ENCODE results near the gene NELL1. TPM values are rescaled to one million over a fixed set of nuclear protein-coding genes. Genes with fewer than 3 reads are reported as not detected.

The NELL1 gene
- 5.4 TPM for total RNA-seq
- 0.37 TPM for polyA plus RNA-seq

DNA sequence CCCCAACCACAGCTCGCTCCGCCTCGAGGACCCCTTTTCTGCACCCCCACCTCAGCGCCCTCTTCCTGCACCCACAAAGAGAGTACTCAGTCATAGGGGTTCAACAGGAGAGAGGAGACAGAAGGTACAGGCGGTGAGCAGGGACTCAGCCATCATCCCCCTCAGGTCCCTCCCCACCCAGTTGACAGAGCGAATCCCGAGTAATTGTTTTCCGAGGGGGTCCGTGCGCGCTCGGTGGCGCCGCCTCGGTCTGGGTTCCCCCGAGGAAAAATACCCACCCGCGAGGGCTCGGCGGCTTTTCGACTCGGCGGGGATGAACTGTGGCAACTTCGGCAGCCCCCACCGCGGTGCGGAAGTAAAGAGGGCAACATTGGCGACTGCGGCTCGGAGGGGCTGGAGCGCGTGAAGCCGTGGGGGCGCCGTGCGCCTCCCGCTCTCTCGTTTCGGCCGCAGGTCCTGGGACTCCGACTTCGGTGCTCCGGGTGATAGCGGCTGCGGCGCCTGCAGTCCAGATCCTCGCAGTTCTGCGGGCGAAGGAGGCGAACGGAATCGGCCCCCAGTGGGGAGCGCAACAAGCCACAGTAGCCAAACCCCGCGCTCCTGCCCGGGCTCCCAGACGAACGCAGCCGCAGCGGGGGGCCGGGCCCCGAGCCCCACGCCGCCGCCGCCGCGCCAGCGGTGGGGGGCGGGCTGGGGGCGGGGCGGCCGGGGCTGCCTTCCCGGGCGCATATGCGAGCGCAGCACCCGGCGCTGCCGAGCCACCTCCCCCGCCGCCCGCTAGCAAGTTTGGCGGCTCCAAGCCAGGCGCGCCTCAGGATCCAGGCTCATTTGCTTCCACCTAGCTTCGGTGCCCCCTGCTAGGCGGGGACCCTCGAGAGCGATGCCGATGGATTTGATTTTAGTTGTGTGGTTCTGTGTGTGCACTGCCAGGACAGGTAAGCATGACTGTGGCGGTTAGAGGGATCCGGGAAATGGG lies at the start of gene NELL1:
NELL1 (plus strand) TSS at position 743 of the 976 bp plus-strand sequence.
- no peak for DNase-seq (ENCODE audit: extremely low spot score)
- under 1% methylated on average over 93 of the region's 93 CpGs for WGBS
- Histone ChIP-seq H3K4me1 (ENCODE audit: insufficient read depth) (no peaks in the 10 kb centered on the region), H3K27ac (ENCODE audit: low read depth) (no peak within 1 kb of the TSS), H3K36me3 (ENCODE audit: insufficient read depth) (no peaks in the 10 kb centered on the region), H3K4me3 (ENCODE audit: low read depth, low read length) (peak within 1 kb of the TSS; percentile 25)

DNA sequence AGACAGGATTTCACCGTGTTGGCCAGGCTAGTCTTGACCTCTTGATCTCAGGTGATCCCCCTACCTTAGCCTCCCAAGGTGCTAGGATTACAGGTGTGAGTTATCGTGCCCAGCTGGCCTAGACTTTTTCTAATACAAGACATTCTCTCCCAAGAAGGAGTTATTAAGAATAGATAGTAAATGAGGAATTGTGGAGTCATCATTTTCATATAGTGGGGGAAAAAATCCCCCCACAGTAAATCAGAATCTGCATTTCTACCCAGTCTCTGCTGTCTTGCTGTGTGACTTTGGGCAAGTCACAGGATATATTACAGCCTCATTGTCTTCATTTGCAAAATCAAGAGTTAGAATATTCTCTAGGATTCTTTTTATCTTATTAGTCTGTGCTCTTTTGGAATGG lies 48.4 kb upstream of the NELL1 start:
- no peak overlapping the region for H3K4me3 ChIP-seq (ENCODE audit: low read depth, low read length)
- H3K4me1 ChIP-seq (ENCODE audit: insufficient read depth) = peaks cover 1% of the 10 kb centered on the region
- H3K27ac ChIP-seq (ENCODE audit: low read depth) = no peak overlapping the region
- no peak for DNase-seq (ENCODE audit: extremely low spot score)
- WGBS = 70% methylated on average over 2 of the region's 2 CpGs
- H3K36me3 ChIP-seq (ENCODE audit: insufficient read depth) = no peaks in the 10 kb centered on the region

DNA sequence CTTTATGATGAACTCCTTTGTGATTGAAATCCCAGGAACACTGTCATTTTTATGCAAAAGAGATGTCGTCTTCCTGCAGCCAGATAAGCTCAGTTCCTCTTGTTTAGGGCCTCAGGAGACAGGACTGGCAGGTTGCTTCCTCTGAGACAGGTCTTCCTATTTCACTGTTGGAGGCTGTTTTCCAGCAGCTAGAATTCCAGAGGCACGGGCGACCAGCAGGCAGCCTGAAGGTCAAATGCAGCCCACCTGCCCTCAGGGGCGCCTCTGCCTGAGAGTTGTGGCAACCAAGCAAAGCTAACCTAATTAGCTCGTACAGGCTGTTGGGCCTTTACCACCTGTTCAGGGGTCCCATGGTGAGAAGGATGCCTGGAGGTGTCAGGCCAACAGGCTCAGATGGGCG lies 47.7 kb upstream of the NELL1 start:
- WGBS = 33% methylated on average over 6 of the region's 6 CpGs
- no peak for DNase-seq (ENCODE audit: extremely low spot score)
- Histone ChIP-seq H3K4me1 (ENCODE audit: insufficient read depth) (peaks cover 1% of the 10 kb centered on the region), H3K27ac (ENCODE audit: low read depth) (no peak overlapping the region), H3K36me3 (ENCODE audit: insufficient read depth) (no peaks in the 10 kb centered on the region), H3K4me3 (ENCODE audit: low read depth, low read length) (no peak overlapping the region)

DNA sequence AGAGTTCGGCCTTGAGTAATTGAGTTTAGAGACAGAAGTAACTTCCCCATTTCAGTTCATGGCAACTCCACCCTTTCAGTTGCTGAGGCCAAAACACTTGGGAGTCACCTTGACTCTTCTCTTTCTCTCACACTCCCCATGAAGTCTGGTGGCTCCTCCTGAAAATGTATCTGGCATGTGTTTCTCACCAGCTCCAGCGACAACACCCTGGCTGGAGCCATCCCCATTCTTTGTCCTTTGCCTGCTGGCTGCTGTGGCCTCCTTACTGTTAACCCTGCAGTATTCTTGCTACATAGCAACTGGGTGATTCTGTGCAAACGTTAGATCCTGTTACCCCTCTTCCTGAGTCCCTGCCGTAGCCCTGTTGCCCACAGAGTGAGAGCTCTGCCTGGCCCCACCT lies 46.1 kb upstream of the NELL1 start:
- WGBS = 47% methylated on average over 4 of the region's 4 CpGs
- Histone ChIP-seq H3K4me1 (ENCODE audit: insufficient read depth) (no peaks in the 10 kb centered on the region), H3K36me3 (ENCODE audit: insufficient read depth) (no peaks in the 10 kb centered on the region), H3K4me3 (ENCODE audit: low read depth, low read length) (no peak overlapping the region), H3K27ac (ENCODE audit: low read depth) (no peak overlapping the region)
- no peak for DNase-seq (ENCODE audit: extremely low spot score)

DNA sequence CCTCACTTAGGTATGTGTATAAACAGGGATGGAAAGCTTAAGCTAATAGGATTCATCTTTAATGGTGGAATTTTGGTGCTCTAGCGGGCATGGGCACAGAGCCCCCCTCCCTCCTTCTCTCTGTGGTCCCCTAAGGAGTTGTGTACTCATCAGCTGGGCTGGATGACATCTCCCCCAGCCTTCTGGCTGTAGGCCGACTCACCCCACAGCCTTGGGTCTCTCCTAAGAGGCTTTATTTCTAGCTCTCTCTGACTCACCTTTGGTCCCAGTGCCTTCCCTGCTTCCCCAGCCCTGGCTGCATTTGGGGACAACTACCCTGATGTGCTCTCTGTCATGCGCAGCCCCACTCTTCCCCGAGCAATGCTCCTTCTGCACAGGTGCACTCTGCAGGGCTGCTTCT lies 43.1 kb upstream of the NELL1 start:
- H3K27ac ChIP-seq (ENCODE audit: low read depth) = no peak overlapping the region
- no peaks in the 10 kb centered on the region for H3K36me3 ChIP-seq (ENCODE audit: insufficient read depth)
- no peaks in the 10 kb centered on the region for H3K4me1 ChIP-seq (ENCODE audit: insufficient read depth)
- DNase-seq (ENCODE audit: extremely low spot score) = no peak
- WGBS = 61% methylated on average over 4 of the region's 4 CpGs
- H3K4me3 ChIP-seq (ENCODE audit: low read depth, low read length) = no peak overlapping the region

DNA sequence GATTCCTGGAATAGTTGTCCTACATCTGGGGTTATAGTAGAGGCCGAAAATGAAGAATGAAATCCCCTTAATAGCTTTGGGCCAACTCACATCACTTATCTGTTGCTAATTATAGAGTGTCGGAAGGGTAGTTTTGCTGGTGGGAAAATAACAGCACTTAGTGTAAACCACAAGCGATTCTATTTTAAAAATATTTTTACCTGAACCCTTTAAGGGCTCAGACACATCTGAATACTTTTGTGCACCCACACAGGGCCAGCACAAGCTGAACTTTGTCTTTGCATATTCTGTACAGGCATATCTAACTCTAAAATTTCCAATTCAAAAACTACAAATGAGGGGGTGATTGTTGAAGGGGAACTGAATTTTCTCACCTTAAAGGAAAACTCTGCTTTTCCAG lies 42.4 kb upstream of the NELL1 start:
- H3K4me1 ChIP-seq (ENCODE audit: insufficient read depth) = no peaks in the 10 kb centered on the region
- no peak overlapping the region for H3K27ac ChIP-seq (ENCODE audit: low read depth)
- 65% methylated on average over 3 of the region's 3 CpGs for WGBS
- no peak for DNase-seq (ENCODE audit: extremely low spot score)
- no peaks in the 10 kb centered on the region for H3K36me3 ChIP-seq (ENCODE audit: insufficient read depth)
- H3K4me3 ChIP-seq (ENCODE audit: low read depth, low read length) = no peak overlapping the region

DNA sequence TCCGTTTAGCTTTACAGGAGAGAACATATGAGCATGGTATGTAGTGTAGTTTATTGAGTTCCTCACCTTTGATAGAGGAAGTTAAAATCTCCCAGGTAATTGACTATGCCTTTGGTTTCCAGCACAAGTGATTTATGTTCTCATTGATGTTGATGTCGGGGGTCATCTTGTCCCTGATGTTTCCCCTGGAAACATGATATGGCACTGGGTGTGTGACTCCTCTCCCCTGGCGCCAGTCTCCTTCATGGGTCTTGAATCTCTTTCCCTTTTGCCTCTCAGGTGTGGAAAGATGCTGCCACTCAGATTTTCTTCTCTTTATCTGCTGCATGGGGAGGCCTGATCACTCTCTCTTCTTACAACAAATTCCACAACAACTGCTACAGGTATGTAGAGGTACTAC lies 41.7 kb upstream of the NELL1 start:
- Histone ChIP-seq H3K4me1 (ENCODE audit: insufficient read depth) (no peaks in the 10 kb centered on the region), H3K4me3 (ENCODE audit: low read depth, low read length) (no peak overlapping the region), H3K36me3 (ENCODE audit: insufficient read depth) (no peaks in the 10 kb centered on the region), H3K27ac (ENCODE audit: low read depth) (no peak overlapping the region)
- no peak for DNase-seq (ENCODE audit: extremely low spot score)
- 70% methylated on average over 3 of the region's 3 CpGs for WGBS

DNA sequence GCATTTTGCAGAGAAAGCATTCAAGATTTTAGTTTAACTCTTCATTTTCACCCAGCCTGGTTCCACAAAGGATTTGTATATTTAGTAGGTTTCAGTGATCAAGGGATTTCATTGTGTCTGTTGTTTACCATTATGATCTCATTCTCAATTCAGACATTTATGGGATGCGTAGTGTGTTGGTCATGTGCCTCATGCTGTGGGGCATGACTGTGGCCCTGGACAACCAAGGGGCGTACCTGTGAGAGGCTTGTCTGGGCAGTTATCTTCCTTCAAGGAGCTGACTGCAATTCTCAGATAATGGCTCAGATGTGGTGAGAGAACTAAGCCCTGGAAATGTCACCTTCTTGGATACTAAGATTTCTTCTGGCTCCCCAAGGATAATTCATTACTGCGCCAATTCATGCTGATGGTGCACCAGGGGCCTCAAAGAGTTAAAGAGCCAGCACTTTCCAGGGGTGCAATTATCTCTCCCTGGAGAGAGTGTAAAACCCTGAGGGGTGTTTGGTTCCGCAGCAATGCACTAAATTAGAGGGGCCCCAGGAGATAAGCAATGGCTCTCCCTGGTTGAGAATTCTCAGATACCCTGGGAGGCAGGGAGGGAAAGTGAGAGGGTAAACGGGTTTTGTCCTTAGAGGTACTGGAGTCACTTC lies 37.7 kb upstream of the NELL1 start:
- 62% methylated on average over 5 of the region's 5 CpGs for WGBS
- DNase-seq (ENCODE audit: extremely low spot score) = no peak
- Histone ChIP-seq H3K27ac (ENCODE audit: low read depth) (no peak overlapping the region), H3K4me1 (ENCODE audit: insufficient read depth) (no peaks in the 10 kb centered on the region), H3K36me3 (ENCODE audit: insufficient read depth) (no peaks in the 10 kb centered on the region), H3K4me3 (ENCODE audit: low read depth, low read length) (no peak overlapping the region)

DNA sequence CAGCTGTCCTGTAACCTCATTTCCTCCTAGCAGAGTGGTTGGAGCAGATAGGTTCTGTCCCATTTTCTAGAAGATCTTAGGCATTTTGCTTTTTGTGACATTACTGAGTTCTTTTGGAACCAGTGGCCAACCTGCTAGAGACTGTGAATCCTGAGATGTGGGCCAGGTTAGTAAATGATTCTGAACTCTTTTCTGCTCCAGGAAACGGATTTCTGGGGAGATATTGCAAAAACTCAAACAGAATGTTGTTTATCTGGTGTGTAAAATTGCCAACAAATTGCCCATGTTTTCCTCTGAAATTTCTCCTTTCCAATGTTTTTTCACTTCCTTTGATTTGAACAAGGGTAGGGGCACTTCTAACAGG lies 37.2 kb upstream of the NELL1 start:
- H3K27ac ChIP-seq (ENCODE audit: low read depth) = no peak overlapping the region
- no peaks in the 10 kb centered on the region for H3K4me1 ChIP-seq (ENCODE audit: insufficient read depth)
- no peak for DNase-seq (ENCODE audit: extremely low spot score)
- WGBS = 26% methylated on average over 1 of the region's 1 CpG
- H3K36me3 ChIP-seq (ENCODE audit: insufficient read depth) = no peaks in the 10 kb centered on the region
- H3K4me3 ChIP-seq (ENCODE audit: low read depth, low read length) = no peak overlapping the region

DNA sequence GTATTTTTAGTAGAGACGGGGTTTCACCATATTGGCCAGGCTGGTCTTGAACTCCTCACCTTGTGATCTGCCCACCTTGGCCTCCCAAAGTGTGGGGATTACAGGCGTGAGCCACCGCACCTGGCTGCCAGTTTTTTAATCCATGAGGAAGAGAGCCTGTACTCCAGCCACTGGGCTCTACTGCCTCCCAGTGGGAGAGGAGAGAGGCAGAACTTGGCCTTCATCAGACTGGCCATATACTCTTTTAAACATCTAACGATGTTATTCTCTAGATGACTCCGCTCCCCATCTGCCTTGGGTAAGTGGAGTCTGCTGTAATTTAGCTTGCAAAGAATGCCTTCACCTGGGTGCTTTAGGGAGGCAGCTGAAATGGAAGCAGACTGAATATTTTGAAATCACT lies 35.3 kb upstream of the NELL1 start:
- 87% methylated on average over 5 of the region's 5 CpGs for WGBS
- DNase-seq (ENCODE audit: extremely low spot score) = no peak
- Histone ChIP-seq H3K4me3 (ENCODE audit: low read depth, low read length) (no peak overlapping the region), H3K4me1 (ENCODE audit: insufficient read depth) (no peaks in the 10 kb centered on the region), H3K27ac (ENCODE audit: low read depth) (no peak overlapping the region), H3K36me3 (ENCODE audit: insufficient read depth) (no peaks in the 10 kb centered on the region)

DNA sequence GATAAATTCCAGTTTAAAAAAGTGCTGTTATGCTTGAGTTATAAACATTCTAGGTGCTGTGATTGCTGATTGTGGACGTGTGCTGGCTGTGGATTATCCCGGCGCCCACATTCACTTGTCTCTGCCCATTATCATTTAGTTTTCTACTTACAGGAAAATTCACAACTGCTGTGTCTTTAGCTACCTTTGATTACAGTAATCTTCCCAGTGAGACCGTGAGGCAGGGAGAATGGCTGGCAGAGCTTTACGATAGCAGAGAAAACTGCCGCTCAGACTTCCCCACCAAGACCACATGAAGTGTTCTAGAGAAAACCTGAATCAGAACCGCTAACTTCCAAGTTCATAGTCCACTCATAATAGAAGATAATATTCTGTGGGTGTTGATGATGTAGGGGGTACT lies 34.6 kb upstream of the NELL1 start:
- Histone ChIP-seq H3K4me1 (ENCODE audit: insufficient read depth) (no peaks in the 10 kb centered on the region), H3K36me3 (ENCODE audit: insufficient read depth) (no peaks in the 10 kb centered on the region), H3K27ac (ENCODE audit: low read depth) (no peak overlapping the region), H3K4me3 (ENCODE audit: low read depth, low read length) (no peak overlapping the region)
- 50% methylated on average over 7 of the region's 7 CpGs for WGBS
- DNase-seq (ENCODE audit: extremely low spot score) = no peak

DNA sequence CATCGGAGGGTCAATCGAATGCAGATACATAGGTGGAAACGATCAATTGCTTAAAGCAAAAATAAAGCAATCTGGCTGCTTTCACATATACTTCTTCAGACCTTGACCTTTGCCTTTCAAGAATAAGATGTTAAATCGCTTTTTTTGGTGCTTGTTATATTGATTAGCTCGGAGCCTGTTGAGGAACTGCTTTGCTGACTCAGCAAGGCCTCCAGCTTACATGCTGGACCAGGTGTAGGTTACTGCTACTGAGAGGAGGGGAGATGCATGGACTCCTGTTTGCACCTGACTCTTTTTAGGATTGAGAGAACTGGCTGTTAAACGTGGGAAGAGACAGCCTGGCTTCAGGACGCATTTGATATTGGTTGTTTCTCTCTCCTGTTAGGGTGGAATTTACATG lies 31.3 kb upstream of the NELL1 start:
- 66% methylated on average over 7 of the region's 7 CpGs for WGBS

DNA sequence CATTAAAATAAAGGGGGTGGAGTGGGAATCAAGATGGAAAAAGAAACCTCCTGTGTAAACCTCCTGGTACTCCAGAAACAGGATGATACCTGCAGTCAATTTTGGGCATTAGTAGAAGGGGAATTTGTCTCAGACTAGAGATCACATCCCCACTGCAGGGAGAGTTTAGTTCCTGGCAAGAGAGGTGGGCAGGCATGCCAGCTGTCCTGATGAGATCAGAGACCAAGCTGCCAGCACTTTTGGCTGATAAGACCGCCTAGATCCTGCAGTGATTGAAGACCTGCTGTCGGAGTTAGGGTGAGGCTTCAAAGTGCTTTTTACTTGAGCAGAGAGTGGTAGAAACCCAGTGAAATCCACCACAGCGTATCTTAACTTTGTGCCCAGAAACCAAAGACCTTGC lies 29.7 kb upstream of the NELL1 start:
- WGBS = 46% methylated on average over 3 of the region's 3 CpGs
- Histone ChIP-seq H3K4me3 (ENCODE audit: low read depth, low read length) (no peak overlapping the region), H3K27ac (ENCODE audit: low read depth) (no peak overlapping the region), H3K4me1 (ENCODE audit: insufficient read depth) (no peaks in the 10 kb centered on the region), H3K36me3 (ENCODE audit: insufficient read depth) (no peaks in the 10 kb centered on the region)
- no peak for DNase-seq (ENCODE audit: extremely low spot score)

More for the DNA sequence above, 31.3 kb upstream of the NELL1 start:
- Histone ChIP-seq H3K4me3 (ENCODE audit: low read depth, low read length) (no peak overlapping the region), H3K4me1 (ENCODE audit: insufficient read depth) (no peaks in the 10 kb centered on the region), H3K36me3 (ENCODE audit: insufficient read depth) (no peaks in the 10 kb centered on the region), H3K27ac (ENCODE audit: low read depth) (no peak overlapping the region)
- DNase-seq (ENCODE audit: extremely low spot score) = no peak

DNA sequence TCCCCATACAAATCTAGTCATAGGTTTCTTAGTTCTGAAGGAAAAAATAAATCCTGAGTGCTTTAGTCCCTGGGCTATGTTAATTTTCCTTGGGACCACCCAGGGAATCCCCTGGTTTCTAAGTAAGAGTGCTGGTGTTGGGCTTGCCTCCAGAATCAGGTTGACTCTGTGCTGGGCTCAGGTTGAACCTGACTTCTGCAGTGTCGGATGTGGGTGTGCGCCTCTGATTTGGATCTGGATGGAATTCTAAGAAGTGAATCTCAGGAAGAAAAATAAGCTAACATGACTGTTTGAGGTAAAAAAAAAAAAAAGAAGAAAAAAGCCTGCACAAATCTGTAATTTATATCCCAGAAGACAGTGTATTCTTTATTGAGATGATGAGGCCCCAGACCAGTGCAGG lies 29.0 kb upstream of the NELL1 start:
- no peak for DNase-seq (ENCODE audit: extremely low spot score)
- 92% methylated on average over 2 of the region's 2 CpGs for WGBS
- no peaks in the 10 kb centered on the region for H3K36me3 ChIP-seq (ENCODE audit: insufficient read depth)
- H3K4me1 ChIP-seq (ENCODE audit: insufficient read depth) = no peaks in the 10 kb centered on the region
- no peak overlapping the region for H3K4me3 ChIP-seq (ENCODE audit: low read depth, low read length)
- no peak overlapping the region for H3K27ac ChIP-seq (ENCODE audit: low read depth)
